Measurements from ENCODE around the gene RNPEPL1. TPM values are rescaled to one million over a fixed set of nuclear protein-coding genes. Genes with fewer than 3 reads are reported as not detected.

RNPEPL1 gene
- total and polyA plus RNA-seq, 5 donors from 2014 or later: 28.5 to 167 (median 70.8) TPM

DNA sequence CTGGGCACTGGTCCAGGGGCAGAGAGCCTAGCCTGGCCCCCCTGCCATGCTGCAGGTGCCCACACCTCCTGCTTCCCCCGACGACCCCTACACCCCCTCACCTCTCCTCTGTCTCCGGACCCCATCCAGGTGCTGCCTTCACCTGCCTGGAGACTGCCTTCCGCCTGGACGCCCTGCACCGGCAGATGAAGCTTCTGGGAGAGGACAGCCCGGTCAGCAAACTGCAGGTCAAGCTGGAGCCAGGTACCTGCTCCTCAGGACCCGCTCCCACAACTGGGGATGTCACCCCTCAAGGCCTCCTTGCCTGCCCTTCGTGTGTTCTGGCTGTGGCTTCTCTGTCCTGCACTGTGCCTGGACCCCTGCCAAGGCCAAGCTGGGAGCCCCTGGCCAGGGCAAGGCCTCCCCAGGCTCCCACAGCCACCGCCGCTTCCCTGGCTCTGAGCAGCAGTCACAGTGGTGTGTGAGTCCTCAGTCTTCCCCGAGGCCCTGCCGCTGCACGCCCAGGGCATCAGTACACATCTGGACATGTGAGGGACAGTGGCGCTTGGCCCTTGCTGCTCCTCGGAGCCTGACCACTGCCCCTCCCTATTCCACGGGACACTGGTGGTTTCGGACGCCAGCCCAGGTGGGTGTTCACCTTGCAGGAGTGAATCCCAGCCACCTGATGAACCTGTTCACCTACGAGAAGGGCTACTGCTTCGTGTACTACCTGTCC, 6.3 kb downstream of the RNPEPL1 start:
- Mint-ChIP-seq H3K27ac (peak overlapping the region in 1 of 3 donors; percentile 14), H3K4me3 (no peak overlapping the region), H3K4me1 (peaks cover 2 to 37% (median 11%) of the 10 kb centered on the region in 4 donors), H3K27me3 (no peaks in the 10 kb centered on the region), H3K36me3 (no peaks in the 10 kb centered on the region), H3K9me3 (no peaks in the 10 kb centered on the region)
- no peak for DNase-seq
- H3K36me3 ChIP-seq (ENCODE audit: control insufficient read depth, insufficient read depth, low read length): peaks cover 29% of the 10 kb centered on the region
- no peaks in the 10 kb centered on the region for H3K27me3 ChIP-seq (ENCODE audit: control insufficient read depth, insufficient read depth, low read length)
- H3K9me3 ChIP-seq (ENCODE audit: control insufficient read depth in 2 of 2, low read length in 2 of 2): no peaks in the 10 kb centered on the region
- ATAC-seq (ENCODE audit: low read depth in 2 of 2): no peak
- no peak overlapping the region for H3K4me3 ChIP-seq (ENCODE audit: low read depth, low read length)
- no peak overlapping the region for H3K27ac ChIP-seq (ENCODE audit: insufficient read depth, low read length, poor library complexity, severe bottlenecking)
- peaks cover 44% of the 10 kb centered on the region for H3K4me1 ChIP-seq (ENCODE audit: control insufficient read depth, insufficient read depth, low read length, poor library complexity, severe bottlenecking)

DNA sequence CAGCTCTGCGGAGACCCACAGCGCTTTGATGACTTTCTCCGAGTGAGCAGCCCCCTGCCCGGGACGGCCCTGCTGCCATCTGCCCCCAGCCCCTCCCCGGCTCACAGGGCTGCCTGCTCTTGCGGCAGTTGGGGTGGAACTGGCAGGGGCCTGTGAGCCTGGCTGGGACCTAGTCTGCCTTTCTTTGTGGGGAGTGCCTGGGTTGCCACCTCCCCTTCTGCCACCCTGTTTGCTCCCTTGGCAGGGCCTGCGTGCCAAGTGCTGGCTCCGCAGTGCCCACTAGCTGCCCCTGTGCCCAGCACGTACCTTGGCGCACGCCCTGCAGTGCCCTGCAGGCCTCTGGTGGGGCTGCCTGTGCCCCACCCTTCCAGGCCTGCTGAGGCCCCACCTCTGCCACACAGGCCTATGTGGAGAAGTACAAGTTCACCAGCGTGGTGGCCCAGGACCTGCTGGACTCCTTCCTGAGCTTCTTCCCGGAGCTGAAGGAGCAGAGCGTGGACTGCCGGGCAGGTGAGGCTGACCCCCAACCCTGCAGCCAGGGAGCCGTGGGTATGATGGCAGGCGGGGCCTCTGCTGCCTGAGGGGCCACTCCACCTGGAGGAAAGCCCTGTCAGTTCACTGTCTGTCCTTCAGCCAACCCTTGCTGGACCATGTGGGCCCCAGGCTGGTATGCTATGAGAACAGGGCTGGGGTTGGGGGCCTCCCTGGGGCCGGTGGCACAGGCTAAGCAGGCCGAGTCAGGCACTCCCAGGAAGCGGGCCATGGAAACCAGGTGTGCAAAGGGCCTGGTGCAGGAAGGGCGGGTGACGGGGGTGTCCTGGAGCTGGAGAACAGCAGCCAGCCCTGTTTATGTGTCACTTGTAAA, 7.0 kb downstream of the RNPEPL1 start:
- Mint-ChIP-seq H3K4me1 (peaks cover 10 to 37% (median 15%) of the 10 kb centered on the region in 4 donors), H3K36me3 (peaks cover 6% of the 10 kb centered on the region), H3K27ac (no peak overlapping the region), H3K9me3 (no peaks in the 10 kb centered on the region), H3K4me3 (peak overlapping the region in 1 of 4 donors; percentile 75), H3K27me3 (no peaks in the 10 kb centered on the region)
- no peaks in the 10 kb centered on the region for H3K27me3 ChIP-seq (ENCODE audit: control insufficient read depth, insufficient read depth, low read length)
- no peak overlapping the region for H3K4me3 ChIP-seq (ENCODE audit: low read depth, low read length)
- H3K9me3 ChIP-seq (ENCODE audit: control insufficient read depth in 2 of 2, low read length in 2 of 2): no peaks in the 10 kb centered on the region
- ATAC-seq (ENCODE audit: low read depth in 2 of 2) (no peak), DNase-seq (no peak)
- H3K27ac ChIP-seq (ENCODE audit: insufficient read depth, low read length, poor library complexity, severe bottlenecking): no peak overlapping the region
- peaks cover 44% of the 10 kb centered on the region for H3K4me1 ChIP-seq (ENCODE audit: control insufficient read depth, insufficient read depth, low read length, poor library complexity, severe bottlenecking)
- H3K36me3 ChIP-seq (ENCODE audit: control insufficient read depth, insufficient read depth, low read length): peaks cover 29% of the 10 kb centered on the region

DNA sequence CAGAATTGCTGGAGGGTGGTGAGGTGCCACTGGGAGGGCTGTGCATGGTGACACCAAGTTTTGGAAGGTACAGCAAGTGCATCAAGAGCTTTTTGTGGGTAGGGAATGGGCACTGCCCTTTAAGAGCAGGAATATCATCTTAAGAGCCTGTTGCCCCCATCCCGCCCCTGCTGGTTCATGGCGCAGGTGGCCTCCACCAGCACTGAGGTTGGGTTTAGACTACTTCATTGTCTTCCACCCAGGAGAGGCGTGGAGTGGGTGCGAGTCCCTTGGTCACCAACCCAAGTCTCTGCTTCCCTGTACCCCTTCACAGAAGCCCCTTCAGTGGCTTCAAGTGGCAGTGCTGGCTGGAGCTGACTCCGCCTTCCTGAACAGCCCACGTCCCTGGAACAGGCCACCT, 7.8 kb downstream of the RNPEPL1 start:
- Mint-ChIP-seq H3K9me3 (no peaks in the 10 kb centered on the region), H3K4me1 (peaks cover 10 to 31% (median 14%) of the 10 kb centered on the region in 4 donors), H3K36me3 (peaks cover 13% of the 10 kb centered on the region), H3K4me3 (peak overlapping the region in 1 of 4 donors; percentile 75), H3K27me3 (no peaks in the 10 kb centered on the region), H3K27ac (no peak overlapping the region)
- ATAC-seq (ENCODE audit: low read depth in 2 of 2) (no peak), DNase-seq (no peak)
- Histone ChIP-seq H3K27ac (ENCODE audit: insufficient read depth, low read length, poor library complexity, severe bottlenecking) (no peak overlapping the region), H3K4me3 (ENCODE audit: low read depth, low read length) (no peak overlapping the region), H3K9me3 (ENCODE audit: control insufficient read depth in 2 of 2, low read length in 2 of 2) (no peaks in the 10 kb centered on the region), H3K27me3 (ENCODE audit: control insufficient read depth, insufficient read depth, low read length) (no peaks in the 10 kb centered on the region), H3K4me1 (ENCODE audit: control insufficient read depth, insufficient read depth, low read length, poor library complexity, severe bottlenecking) (peaks cover 38% of the 10 kb centered on the region), H3K36me3 (ENCODE audit: control insufficient read depth, insufficient read depth, low read length) (peaks cover 29% of the 10 kb centered on the region)

DNA sequence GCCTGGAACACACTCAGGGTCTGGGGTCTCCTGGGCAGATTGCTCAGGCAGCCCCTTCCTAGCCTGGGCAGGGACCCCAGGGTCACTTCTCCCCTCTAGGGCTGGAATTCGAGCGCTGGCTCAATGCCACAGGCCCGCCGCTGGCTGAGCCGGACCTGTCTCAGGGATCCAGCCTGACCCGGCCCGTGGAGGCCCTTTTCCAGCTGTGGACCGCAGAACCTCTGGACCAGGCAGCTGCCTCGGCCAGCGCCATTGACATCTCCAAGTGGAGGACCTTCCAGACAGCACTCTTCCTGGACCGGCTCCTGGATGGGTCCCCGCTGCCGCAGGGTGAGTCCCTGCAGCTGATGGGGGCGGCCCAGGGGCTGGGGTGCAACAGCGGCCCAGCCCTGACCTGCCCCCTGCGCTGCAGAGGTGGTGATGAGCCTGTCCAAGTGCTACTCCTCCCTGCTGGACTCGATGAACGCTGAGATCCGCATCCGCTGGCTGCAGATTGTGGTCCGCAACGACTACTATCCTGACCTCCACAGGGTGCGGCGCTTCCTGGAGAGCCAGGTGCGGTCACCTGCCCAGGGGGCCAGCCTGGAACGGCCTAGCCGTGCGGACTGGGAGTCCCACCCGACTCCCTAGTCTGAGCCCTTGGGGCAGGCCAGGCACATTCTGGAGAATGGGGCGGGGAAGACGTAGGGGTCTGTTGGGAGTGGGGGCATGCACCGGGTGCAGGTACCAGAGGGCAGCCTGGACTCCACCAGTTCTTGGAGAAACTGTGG, 8.3 kb downstream of the RNPEPL1 start:
- Mint-ChIP-seq H3K36me3 (peaks cover 17% of the 10 kb centered on the region), H3K27me3 (no peaks in the 10 kb centered on the region), H3K4me3 (no peak overlapping the region), H3K9me3 (no peaks in the 10 kb centered on the region), H3K27ac (no peak overlapping the region), H3K4me1 (peaks cover 8 to 29% (median 12%) of the 10 kb centered on the region in 4 donors)
- ATAC-seq (ENCODE audit: low read depth in 2 of 2) (no peak), DNase-seq (no peak)
- H3K4me3 ChIP-seq (ENCODE audit: low read depth, low read length): no peak overlapping the region
- H3K9me3 ChIP-seq (ENCODE audit: control insufficient read depth in 2 of 2, low read length in 2 of 2): no peaks in the 10 kb centered on the region
- H3K27ac ChIP-seq (ENCODE audit: insufficient read depth, low read length, poor library complexity, severe bottlenecking): no peak overlapping the region
- H3K4me1 ChIP-seq (ENCODE audit: control insufficient read depth, insufficient read depth, low read length, poor library complexity, severe bottlenecking): peaks cover 32% of the 10 kb centered on the region
- peaks cover 29% of the 10 kb centered on the region for H3K36me3 ChIP-seq (ENCODE audit: control insufficient read depth, insufficient read depth, low read length)
- H3K27me3 ChIP-seq (ENCODE audit: control insufficient read depth, insufficient read depth, low read length): no peaks in the 10 kb centered on the region

GRCh38 chr2:240577281-240578109, 9.2 kb downstream of the RNPEPL1 start:
- no peak overlapping the region for H3K4me3 Mint-ChIP-seq
- no peak for DNase-seq
- Histone ChIP-seq H3K27me3 (ENCODE audit: control insufficient read depth, insufficient read depth, low read length) (no peaks in the 10 kb centered on the region), H3K4me1 (ENCODE audit: control insufficient read depth, insufficient read depth, low read length, poor library complexity, severe bottlenecking) (peaks cover 23% of the 10 kb centered on the region), H3K27ac (ENCODE audit: insufficient read depth, low read length, poor library complexity, severe bottlenecking) (no peak overlapping the region), H3K4me3 (ENCODE audit: low read depth, low read length) (no peak overlapping the region), H3K36me3 (ENCODE audit: control insufficient read depth, insufficient read depth, low read length) (peaks cover 29% of the 10 kb centered on the region), H3K9me3 (ENCODE audit: control insufficient read depth in 2 of 2, low read length in 2 of 2) (no peaks in the 10 kb centered on the region)
- peak overlapping the region in 1 of 3 donors; percentile 77 for H3K27ac Mint-ChIP-seq
- no peak for ATAC-seq (ENCODE audit: low read depth in 2 of 2)
- no peaks in the 10 kb centered on the region for H3K9me3 Mint-ChIP-seq
- peaks cover 13 to 30% (median 16%) of the 10 kb centered on the region in 4 donors for H3K4me1 Mint-ChIP-seq
- H3K27me3 Mint-ChIP-seq: no peaks in the 10 kb centered on the region
- H3K36me3 Mint-ChIP-seq: peaks cover 25% of the 10 kb centered on the region

- no peaks in the 10 kb centered on the region for H3K9me3 Mint-ChIP-seq
- peaks cover 25% of the 10 kb centered on the region for H3K36me3 Mint-ChIP-seq
- peaks cover 14 to 30% (median 20%) of the 10 kb centered on the region in 4 donors for H3K4me1 Mint-ChIP-seq
- H3K27me3 Mint-ChIP-seq: no peaks in the 10 kb centered on the region
- H3K27ac Mint-ChIP-seq: peak overlapping the region in 1 of 3 donors; percentile 77
- H3K4me1 ChIP-seq (ENCODE audit: control insufficient read depth, insufficient read depth, low read length, poor library complexity, severe bottlenecking): peaks cover 23% of the 10 kb centered on the region
- DNase-seq (no peak), ATAC-seq (ENCODE audit: low read depth in 2 of 2) (no peak)
- no peak overlapping the region for H3K4me3 Mint-ChIP-seq
- no peak overlapping the region for H3K4me3 ChIP-seq (ENCODE audit: low read depth, low read length)
- H3K27me3 ChIP-seq (ENCODE audit: control insufficient read depth, insufficient read depth, low read length): no peaks in the 10 kb centered on the region
- no peaks in the 10 kb centered on the region for H3K9me3 ChIP-seq (ENCODE audit: control insufficient read depth in 2 of 2, low read length in 2 of 2)
- no peak overlapping the region for H3K27ac ChIP-seq (ENCODE audit: insufficient read depth, low read length, poor library complexity, severe bottlenecking)
- H3K36me3 ChIP-seq (ENCODE audit: control insufficient read depth, insufficient read depth, low read length): peaks cover 29% of the 10 kb centered on the region
These were observed 9.8 kb downstream of the RNPEPL1 start for GRCh38 chr2:240578110-240578450.

DNA sequence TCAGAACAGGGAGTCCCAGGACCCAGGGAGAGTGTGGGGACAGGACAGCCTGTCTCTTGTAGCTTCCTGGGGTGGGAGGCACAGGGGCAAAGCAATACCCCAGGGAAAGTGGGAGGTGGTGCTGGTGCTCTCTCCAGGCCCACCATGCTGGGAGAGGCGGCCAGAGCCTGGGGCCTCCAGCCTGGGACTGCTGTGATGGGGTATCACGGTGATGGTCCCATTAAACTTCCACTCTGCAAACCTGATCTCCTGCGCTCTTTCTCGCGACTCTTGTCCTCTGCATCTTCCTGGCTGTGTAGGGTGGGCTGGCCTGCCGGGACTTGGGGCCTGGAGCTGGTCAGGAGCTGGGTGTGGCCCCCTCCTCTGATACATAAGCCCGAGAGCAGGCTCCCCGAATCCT, 10.2 kb downstream of the RNPEPL1 start:
- peaks cover 25% of the 10 kb centered on the region for H3K36me3 Mint-ChIP-seq
- H3K27ac Mint-ChIP-seq: no peak overlapping the region
- peaks cover 14 to 33% (median 20%) of the 10 kb centered on the region in 4 donors for H3K4me1 Mint-ChIP-seq
- H3K36me3 ChIP-seq (ENCODE audit: control insufficient read depth, insufficient read depth, low read length): peaks cover 33% of the 10 kb centered on the region
- DNase-seq (no peak), ATAC-seq (ENCODE audit: low read depth in 2 of 2) (no peak)
- H3K9me3 ChIP-seq (ENCODE audit: control insufficient read depth in 2 of 2, low read length in 2 of 2): no peaks in the 10 kb centered on the region
- H3K4me3 ChIP-seq (ENCODE audit: low read depth, low read length): no peak overlapping the region
- H3K27me3 Mint-ChIP-seq: no peaks in the 10 kb centered on the region
- peak overlapping the region in 1 of 4 donors; percentile 63 for H3K4me3 Mint-ChIP-seq
- H3K9me3 Mint-ChIP-seq: no peaks in the 10 kb centered on the region
- peaks cover 23% of the 10 kb centered on the region for H3K4me1 ChIP-seq (ENCODE audit: control insufficient read depth, insufficient read depth, low read length, poor library complexity, severe bottlenecking)
- no peaks in the 10 kb centered on the region for H3K27me3 ChIP-seq (ENCODE audit: control insufficient read depth, insufficient read depth, low read length)
- H3K27ac ChIP-seq (ENCODE audit: insufficient read depth, low read length, poor library complexity, severe bottlenecking): peak overlapping the region; percentile 58

Measured in CD4-positive, CD25-positive, alpha-beta regulatory T cell (primary cell).